Measurements from ENCODE around the gene FAM136A. TPM values are rescaled to one million over a fixed set of nuclear protein-coding genes. Genes with fewer than 3 reads are reported as not detected.

Gene FAM136A
- total RNA-seq, 2 donors from 2014 or later: 20.3 to 21.2 TPM

DNA sequence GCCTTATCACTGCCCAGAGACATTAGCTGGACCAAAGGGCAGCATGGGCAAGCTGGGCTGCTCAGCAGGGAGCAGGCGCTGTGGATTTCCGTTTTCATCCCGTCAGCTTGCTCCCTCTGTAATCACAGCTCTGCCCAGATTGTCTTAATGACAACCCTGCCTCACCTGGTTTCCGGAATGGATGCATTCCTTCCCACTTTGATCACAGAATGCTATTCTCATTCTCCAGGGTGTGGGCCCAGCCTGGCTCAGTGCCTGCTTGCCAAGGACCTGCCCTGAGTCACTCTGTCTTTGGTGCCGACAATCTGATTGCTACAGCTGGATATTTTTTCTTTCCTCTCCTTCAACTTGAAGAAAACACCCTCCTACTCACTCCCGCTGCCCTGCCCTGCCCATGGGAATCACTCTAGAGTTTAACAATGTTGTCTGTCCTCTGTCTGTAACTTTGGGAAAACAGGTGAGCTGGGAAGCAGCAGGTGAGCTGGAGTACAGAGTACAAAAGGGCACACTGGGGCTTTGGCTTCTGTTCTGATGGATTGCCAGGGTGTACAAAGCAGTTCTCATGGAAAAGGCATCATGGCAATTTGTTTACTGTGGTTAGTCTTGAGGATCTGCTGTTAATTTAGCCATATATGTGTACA is 27.2 kb upstream of the FAM136A start:
- no peaks in the 10 kb centered on the region for H3K9me3 ChIP-seq
- no peaks in the 10 kb centered on the region for H3K4me1 ChIP-seq
- H3K36me3 ChIP-seq: no peaks in the 10 kb centered on the region
- no peak overlapping the region for H3K4me3 ChIP-seq
- H3K27me3 ChIP-seq: no peaks in the 10 kb centered on the region
- no peak overlapping the region for H3K27ac ChIP-seq
- TF ChIP-seq, protein P1, sequence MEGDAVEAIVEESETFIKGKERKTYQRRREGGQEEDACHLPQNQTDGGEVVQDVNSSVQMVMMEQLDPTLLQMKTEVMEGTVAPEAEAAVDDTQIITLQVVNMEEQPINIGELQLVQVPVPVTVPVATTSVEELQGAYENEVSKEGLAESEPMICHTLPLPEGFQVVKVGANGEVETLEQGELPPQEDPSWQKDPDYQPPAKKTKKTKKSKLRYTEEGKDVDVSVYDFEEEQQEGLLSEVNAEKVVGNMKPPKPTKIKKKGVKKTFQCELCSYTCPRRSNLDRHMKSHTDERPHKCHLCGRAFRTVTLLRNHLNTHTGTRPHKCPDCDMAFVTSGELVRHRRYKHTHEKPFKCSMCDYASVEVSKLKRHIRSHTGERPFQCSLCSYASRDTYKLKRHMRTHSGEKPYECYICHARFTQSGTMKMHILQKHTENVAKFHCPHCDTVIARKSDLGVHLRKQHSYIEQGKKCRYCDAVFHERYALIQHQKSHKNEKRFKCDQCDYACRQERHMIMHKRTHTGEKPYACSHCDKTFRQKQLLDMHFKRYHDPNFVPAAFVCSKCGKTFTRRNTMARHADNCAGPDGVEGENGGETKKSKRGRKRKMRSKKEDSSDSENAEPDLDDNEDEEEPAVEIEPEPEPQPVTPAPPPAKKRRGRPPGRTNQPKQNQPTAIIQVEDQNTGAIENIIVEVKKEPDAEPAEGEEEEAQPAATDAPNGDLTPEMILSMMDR (IDR thresholded peaks at IDR 0.05): no peak
- no peak for DNase-seq (ENCODE audit: low spot score)

DNA sequence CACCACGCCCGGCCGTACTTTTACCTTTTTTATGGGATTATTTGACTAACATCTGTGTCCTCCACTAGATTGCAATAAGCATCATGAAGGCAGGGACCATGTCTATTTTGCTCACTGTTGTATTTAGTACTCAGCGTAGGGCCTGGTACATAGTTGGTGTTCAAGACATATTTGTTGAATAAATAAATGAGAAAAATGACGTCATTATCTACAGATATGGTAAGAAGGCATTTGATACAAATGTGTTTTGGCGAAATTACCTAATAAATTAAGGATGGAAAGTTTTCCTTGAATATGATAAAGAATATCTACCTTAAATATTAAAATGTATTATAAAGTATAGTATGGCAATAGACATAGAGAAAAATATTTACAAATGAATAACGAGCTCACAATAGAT is 24.0 kb upstream of the FAM136A start:
- no peak overlapping the region for H3K4me3 ChIP-seq
- TF ChIP-seq, protein P1 (IDR thresholded peaks at IDR 0.05): no peak
- no peak overlapping the region for H3K27ac ChIP-seq
- no peaks in the 10 kb centered on the region for H3K9me3 ChIP-seq
- no peaks in the 10 kb centered on the region for H3K36me3 ChIP-seq
- H3K4me1 ChIP-seq: no peaks in the 10 kb centered on the region
- H3K27me3 ChIP-seq: no peaks in the 10 kb centered on the region
- DNase-seq (ENCODE audit: low spot score): no peak

DNA sequence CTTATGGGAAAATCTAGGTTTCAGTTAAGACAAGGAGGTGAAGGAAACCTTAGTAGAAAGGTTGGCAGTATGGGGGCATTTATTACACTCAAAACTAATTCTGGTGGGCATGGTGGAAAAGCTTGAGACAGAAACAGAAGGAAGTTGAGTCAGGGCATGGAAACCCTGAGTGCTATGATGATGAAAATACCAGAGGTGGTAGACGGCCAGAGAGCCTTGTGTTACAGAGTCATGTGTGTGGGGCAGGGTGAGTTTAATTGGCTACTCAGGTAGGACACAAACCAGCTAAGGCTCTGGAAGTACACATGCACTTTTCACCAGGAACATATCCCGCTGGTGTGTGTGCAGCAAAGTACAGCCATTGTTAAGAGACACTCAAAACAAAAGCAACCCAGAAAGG is 20.7 kb upstream of the FAM136A start:
- DNase-seq (ENCODE audit: low spot score): no peak
- Histone ChIP-seq H3K27me3 (no peaks in the 10 kb centered on the region), H3K36me3 (no peaks in the 10 kb centered on the region), H3K4me3 (no peak overlapping the region), H3K4me1 (no peaks in the 10 kb centered on the region), H3K27ac (no peak overlapping the region), H3K9me3 (no peaks in the 10 kb centered on the region)
- TF ChIP-seq, protein P1 (IDR thresholded peaks at IDR 0.05): no peak

DNA sequence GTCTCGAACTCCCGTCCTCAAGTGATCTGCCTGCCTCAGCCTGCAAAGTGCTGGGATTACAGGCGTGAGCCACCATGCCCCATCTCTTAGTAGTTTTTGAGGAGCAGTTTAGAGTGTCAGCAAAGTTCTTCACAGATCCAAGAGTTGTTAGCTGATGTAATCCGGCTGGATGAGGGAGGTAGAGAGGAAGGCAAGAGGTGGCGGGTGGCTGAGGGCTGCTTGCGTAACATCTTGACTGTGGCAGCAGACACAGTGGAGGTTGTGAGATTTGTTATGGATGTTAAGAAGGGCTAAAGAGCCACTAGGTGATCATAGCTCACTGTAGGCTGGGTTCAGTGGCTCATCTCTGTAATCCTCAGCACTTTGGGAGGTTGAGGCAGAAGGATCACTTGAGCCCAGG is 19.5 kb upstream of the FAM136A start:
- H3K27ac ChIP-seq: no peak overlapping the region
- H3K4me3 ChIP-seq: no peak overlapping the region
- H3K4me1 ChIP-seq: no peaks in the 10 kb centered on the region
- no peaks in the 10 kb centered on the region for H3K36me3 ChIP-seq
- no peak for DNase-seq (ENCODE audit: low spot score)
- no peaks in the 10 kb centered on the region for H3K27me3 ChIP-seq
- H3K9me3 ChIP-seq: no peaks in the 10 kb centered on the region
- TF ChIP-seq, protein P1 (IDR thresholded peaks at IDR 0.05): no peak

DNA sequence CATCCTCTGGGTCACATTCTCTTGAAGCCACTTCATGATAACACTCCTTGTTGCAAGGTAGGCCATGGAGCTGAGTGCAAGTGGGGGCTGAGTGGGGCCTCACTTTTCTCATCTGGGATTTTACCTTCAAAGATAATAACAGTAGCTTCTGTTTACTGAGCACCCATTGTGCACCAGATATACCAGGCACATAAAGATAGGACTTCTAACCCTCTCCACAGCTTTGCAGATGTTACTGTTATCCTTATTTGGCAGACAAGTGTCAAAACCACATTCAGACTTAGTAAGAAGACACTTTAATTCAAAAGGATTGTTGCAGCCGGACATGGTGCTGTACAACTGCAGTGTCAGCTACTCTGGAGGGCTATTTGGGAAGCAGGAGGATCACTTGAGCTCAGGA is 12.8 kb upstream of the FAM136A start:
- H3K4me3 ChIP-seq: no peak overlapping the region
- no peaks in the 10 kb centered on the region for H3K27me3 ChIP-seq
- no peak overlapping the region for H3K27ac ChIP-seq
- DNase-seq (ENCODE audit: low spot score): no peak
- TF ChIP-seq, protein P1 (IDR thresholded peaks at IDR 0.05): no peak
- no peaks in the 10 kb centered on the region for H3K36me3 ChIP-seq
- no peaks in the 10 kb centered on the region for H3K9me3 ChIP-seq
- H3K4me1 ChIP-seq: no peaks in the 10 kb centered on the region

DNA sequence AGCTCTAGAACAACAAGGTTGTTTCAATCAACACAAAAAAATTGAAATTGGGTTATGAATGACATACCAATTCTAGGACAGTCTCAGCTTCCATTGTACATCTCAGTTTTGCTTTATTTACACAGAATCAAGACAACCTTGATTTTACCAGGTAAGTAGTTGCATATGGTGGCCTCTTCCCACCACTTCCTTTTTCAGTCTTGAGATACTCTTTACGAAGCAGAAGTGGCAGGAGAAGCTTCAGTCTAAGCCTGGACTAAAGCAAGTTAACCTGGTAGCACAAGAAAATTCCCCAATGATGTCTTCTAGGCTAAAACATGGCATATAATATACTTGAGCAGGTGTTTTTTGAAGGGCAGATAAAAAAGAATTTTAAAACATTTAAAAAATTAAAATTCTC is 10.7 kb upstream of the FAM136A start:
- Histone ChIP-seq H3K36me3 (no peaks in the 10 kb centered on the region), H3K27ac (no peak overlapping the region), H3K27me3 (no peaks in the 10 kb centered on the region), H3K9me3 (no peaks in the 10 kb centered on the region), H3K4me3 (no peak overlapping the region), H3K4me1 (no peaks in the 10 kb centered on the region)
- TF ChIP-seq, protein P1 (IDR thresholded peaks at IDR 0.05): no peak
- DNase-seq (ENCODE audit: low spot score): no peak

Measured in right atrium auricular region (tissue), 2 donors.